CD4-positive, alpha-beta T cell (primary cell): Measurements from ENCODE around the gene NEK2. TPM values are rescaled to one million over a fixed set of nuclear protein-coding genes. Genes with fewer than 3 reads are reported as not detected.

Source experiments
- ATAC-seq: fragments of 200-7000 bp; cut with Tn5 transposase; one replicate; pipeline ENCODE4 v1.10.0; 2022; ENCODE audit warnings: mild to moderate bottlenecking; ENCODE audit not compliant: poor library complexity
- CTCF ChIA-PET: fragments of 350-600 bp; sonication (Branson Sonifier 250); formaldehyde crosslinking; loops from one replicate; lab custom pipeline; 2021; ENCODE audit warnings: antibody characterized with exemption, inconsistent platforms; lab: Charles Lee
- POLR2A ChIA-PET: fragments of 350-600 bp; sonication (Branson Sonifier 250); formaldehyde crosslinking; loops from one replicate; lab custom pipeline; 2021; ENCODE audit warnings: antibody characterized with exemption, inconsistent platforms; lab: Charles Lee
- DNase-seq, 14 experiments: peaks; one replicate each; pipeline ENCODE4 v3.0.0-alpha.2; 2013 to 2020; ENCODE audit warnings: mixed read lengths in 2 of 14
- H3K27ac ChIP-seq, 2 donors: one replicate each; pipeline versions ENCODE4 v1.5.1 to v1.7.0; 2013; ENCODE audit warnings: low read length in 2 of 2, low read depth in 1 of 2, mild to moderate bottlenecking in 1 of 2
- H3K27me3 ChIP-seq, 2 experiments: 1 replicate in 1 of 2; 2 replicates in 1 of 2; pipeline versions ENCODE4 v1.6.1 to v1.7.0; 2013; ENCODE audit warnings: low read length in 2 of 2, control low read depth in 1 of 2, mild to moderate bottlenecking in 1 of 2, moderate library complexity in 1 of 2; ENCODE audit not compliant: insufficient read depth in 2 of 2, control insufficient read depth in 1 of 2
- H3K36me3 ChIP-seq: one replicate; pipeline ENCODE4 v1.6.1; 2013; ENCODE audit warnings: low read length, control low read depth; ENCODE audit not compliant: insufficient read depth
- H3K4me1 ChIP-seq: one replicate; pipeline ENCODE4 v1.6.1; 2013; ENCODE audit warnings: low read length, control low read depth; ENCODE audit not compliant: insufficient read depth
- H3K4me3 ChIP-seq: one replicate; pipeline ENCODE4 v1.5.1; 2013; ENCODE audit warnings: mild to moderate bottlenecking, low read length, moderate library complexity
- H3K9me3 ChIP-seq, 2 experiments: 1 replicate in 1 of 2; 2 replicates in 1 of 2; pipeline versions ENCODE4 v1.6.1 to v1.7.0; 2013; ENCODE audit warnings: low read length in 2 of 2, mild to moderate bottlenecking in 2 of 2, control low read depth in 1 of 2, moderate library complexity in 1 of 2; ENCODE audit not compliant: control insufficient read depth in 1 of 2, insufficient read depth in 1 of 2
- H3K27ac Mint-ChIP-seq: one replicate; pipeline ENCODE4 v1.8.0; 2020; ENCODE audit warnings: mixed read lengths
- H3K27me3 Mint-ChIP-seq: one replicate; pipeline ENCODE4 v1.8.0; 2021; ENCODE audit warnings: mixed read lengths
- H3K36me3 Mint-ChIP-seq: one replicate; pipeline ENCODE4 v1.8.0; 2021; ENCODE audit warnings: low read depth, mixed read lengths
- H3K4me1 Mint-ChIP-seq: one replicate; pipeline ENCODE4 v1.8.0; 2021; ENCODE audit warnings: low read depth, mixed read lengths
- H3K4me3 Mint-ChIP-seq: one replicate; pipeline ENCODE4 v1.8.0; 2020; ENCODE audit warnings: mild to moderate bottlenecking, mixed read lengths
- H3K9me3 Mint-ChIP-seq: one replicate; pipeline ENCODE4 v1.8.0; 2020; ENCODE audit warnings: mixed read lengths
- intact Hi-C, 2 experiments: fragments of 100-400 bp; cut with DNase I in 1 of 2; cut with micrococcal nuclease in 1 of 2; formaldehyde crosslinking; loops; one replicate each; pipeline versions ENCODE4 v1.15.1 to v1.9.0; 2023 to 2025; cut with DNase I, micrococcal nuclease
- total RNA-seq, 174 experiments: library from RNA in 2 of 174; stranded (reverse) in 2 of 174; gene quantifications; one replicate each; pipeline ENCODE4 v1.2.3 and lab custom pipeline; 2021 to 2026
- TF ChIP-seq, protein P1 (sequence below): fragments of 200-600 bp; IDR thresholded peaks from one replicate; pipeline ENCODE4 v1.8.0; 2022; ENCODE audit warnings: antibody characterized with exemption, mild to moderate bottlenecking

Gene NEK2
- total RNA-seq, 2 experiments from 2014 or later: not detected

DNA sequence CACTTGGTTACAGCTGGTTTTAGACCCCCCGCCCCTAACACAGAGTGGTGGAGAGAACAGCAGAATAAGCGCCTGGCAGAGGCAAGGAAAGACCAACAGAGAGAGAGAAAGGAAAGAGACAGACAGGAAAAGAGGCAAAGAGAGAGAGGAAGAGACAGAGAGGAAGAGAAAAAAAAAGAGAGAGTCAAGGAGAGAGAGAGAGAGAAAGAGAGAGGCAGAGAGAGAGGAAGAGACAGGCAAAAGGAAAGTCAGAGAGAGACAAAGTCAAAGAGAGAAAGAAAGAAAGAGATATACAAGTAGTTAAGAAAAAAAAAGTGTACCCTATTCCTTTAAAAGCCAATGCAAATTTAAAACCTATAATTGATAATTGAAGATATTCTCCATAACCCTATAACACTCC is 13.0 kb upstream of the NEK2 start:
- Mint-ChIP-seq H3K4me3 (no peak overlapping the region), H3K27ac (no peak overlapping the region), H3K4me1 (peaks cover 9% of the 10 kb centered on the region), H3K36me3 (no peaks in the 10 kb centered on the region), H3K9me3 (no peaks in the 10 kb centered on the region), H3K27me3 (no peaks in the 10 kb centered on the region)
- no peaks in the 10 kb centered on the region for H3K36me3 ChIP-seq
- no peak overlapping the region for H3K27ac ChIP-seq
- peaks cover 12% of the 10 kb centered on the region for H3K4me1 ChIP-seq
- no peak for ATAC-seq
- ChIA-PET CTCF (no interaction called here), POLR2A (no interaction called here)
- intact Hi-C loops: no loop called here
- no peak for DNase-seq
- H3K4me3 ChIP-seq: no peak overlapping the region
- H3K9me3 ChIP-seq: no peaks in the 10 kb centered on the region
- H3K27me3 ChIP-seq: no peaks in the 10 kb centered on the region
- TF ChIP-seq, protein P1, sequence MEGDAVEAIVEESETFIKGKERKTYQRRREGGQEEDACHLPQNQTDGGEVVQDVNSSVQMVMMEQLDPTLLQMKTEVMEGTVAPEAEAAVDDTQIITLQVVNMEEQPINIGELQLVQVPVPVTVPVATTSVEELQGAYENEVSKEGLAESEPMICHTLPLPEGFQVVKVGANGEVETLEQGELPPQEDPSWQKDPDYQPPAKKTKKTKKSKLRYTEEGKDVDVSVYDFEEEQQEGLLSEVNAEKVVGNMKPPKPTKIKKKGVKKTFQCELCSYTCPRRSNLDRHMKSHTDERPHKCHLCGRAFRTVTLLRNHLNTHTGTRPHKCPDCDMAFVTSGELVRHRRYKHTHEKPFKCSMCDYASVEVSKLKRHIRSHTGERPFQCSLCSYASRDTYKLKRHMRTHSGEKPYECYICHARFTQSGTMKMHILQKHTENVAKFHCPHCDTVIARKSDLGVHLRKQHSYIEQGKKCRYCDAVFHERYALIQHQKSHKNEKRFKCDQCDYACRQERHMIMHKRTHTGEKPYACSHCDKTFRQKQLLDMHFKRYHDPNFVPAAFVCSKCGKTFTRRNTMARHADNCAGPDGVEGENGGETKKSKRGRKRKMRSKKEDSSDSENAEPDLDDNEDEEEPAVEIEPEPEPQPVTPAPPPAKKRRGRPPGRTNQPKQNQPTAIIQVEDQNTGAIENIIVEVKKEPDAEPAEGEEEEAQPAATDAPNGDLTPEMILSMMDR: no peak

DNA sequence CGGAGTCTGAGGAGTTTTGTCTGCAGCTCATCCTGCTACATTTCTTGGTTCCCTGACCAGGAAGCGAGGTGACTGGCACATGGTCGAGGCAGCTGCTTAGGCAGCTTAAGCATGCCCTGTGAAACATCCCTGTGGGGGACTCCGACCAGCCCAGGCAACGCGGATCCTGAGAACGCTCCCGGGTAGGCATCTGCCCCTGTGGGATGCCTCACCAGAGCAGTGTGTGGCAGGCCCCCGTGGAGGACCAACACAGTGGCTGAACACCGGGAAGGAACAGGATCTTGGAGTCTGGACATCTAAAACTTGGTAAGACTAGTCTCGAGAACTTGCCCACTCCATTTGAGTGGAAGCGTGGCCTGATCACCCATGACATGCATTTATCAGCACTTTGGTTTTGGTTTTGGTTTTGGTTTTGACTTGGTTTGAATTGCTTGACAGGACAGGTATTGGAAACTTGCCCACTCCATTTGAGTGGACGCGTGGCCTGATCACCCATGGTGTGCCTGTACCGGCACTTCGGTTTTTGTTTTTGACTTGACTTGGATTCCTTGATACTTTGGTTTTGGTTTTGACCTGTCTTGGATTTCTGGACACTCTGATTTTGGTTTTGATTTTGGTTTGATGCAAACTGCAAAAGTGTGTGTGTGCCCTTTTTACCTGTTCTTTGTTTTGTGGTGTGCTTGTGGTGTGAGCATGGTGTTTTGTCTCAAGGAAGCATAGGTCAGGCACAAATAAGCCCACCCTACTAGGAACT is 12.2 kb upstream of the NEK2 start:
- peak overlapping the region; percentile 6 for H3K4me3 Mint-ChIP-seq
- intact Hi-C loops: no loop called here
- H3K9me3 Mint-ChIP-seq: no peaks in the 10 kb centered on the region
- no peak overlapping the region for H3K27ac ChIP-seq
- H3K4me3 ChIP-seq: no peak overlapping the region
- no peaks in the 10 kb centered on the region for H3K9me3 ChIP-seq
- TF ChIP-seq, protein P1: no peak
- H3K27ac Mint-ChIP-seq: no peak overlapping the region
- no peaks in the 10 kb centered on the region for H3K36me3 ChIP-seq
- H3K27me3 Mint-ChIP-seq: no peaks in the 10 kb centered on the region
- POLR2A ChIA-PET: no interaction called here
- CTCF ChIA-PET: no interaction called here
- DNase-seq: peak in 1 of 14 experiments; percentile 54
- ATAC-seq: no peak
- peaks cover 9% of the 10 kb centered on the region for H3K4me1 Mint-ChIP-seq
- H3K27me3 ChIP-seq: no peaks in the 10 kb centered on the region
- H3K36me3 Mint-ChIP-seq: no peaks in the 10 kb centered on the region
- peaks cover 12% of the 10 kb centered on the region for H3K4me1 ChIP-seq

DNA sequence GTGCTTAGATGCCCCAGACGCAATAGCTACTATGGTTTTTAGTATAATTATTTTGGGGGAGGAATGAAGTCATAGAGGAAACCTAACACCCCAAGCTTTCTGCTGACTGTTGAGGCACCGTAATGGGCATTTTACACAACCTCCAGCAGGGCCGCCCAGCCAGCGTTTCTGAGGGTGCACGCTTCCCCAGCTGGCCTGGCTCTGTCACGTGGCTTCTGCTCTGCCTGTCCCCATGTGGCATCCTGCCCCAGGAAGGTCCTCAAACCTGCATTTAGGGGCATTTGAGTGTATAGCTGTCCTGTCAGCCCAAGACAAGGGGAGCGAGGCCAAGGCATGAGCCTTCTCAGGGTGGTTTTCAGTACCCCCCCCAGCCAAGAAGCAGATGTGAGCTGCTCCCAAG is 10.4 kb upstream of the NEK2 start:
- TF ChIP-seq, protein P1: no peak
- DNase-seq: no peak
- ATAC-seq: no peak
- Histone ChIP-seq H3K27ac (no peak overlapping the region), H3K27me3 (no peaks in the 10 kb centered on the region), H3K36me3 (no peaks in the 10 kb centered on the region), H3K4me1 (peaks cover 19% of the 10 kb centered on the region), H3K4me3 (no peak overlapping the region), H3K9me3 (no peaks in the 10 kb centered on the region)
- ChIA-PET POLR2A (no interaction called here), CTCF (interaction anchor here (0.9 to 4.4 kb wide), 2 partner anchors 13 to 770 kb away, joined by 3 to 17 read pairs; no protein-coding TSS in a partner anchor)
- Mint-ChIP-seq H3K27me3 (no peaks in the 10 kb centered on the region), H3K36me3 (no peaks in the 10 kb centered on the region), H3K4me1 (peaks cover 15% of the 10 kb centered on the region), H3K4me3 (no peak overlapping the region), H3K9me3 (no peaks in the 10 kb centered on the region), H3K27ac (no peak overlapping the region)
- intact Hi-C loops: no loop called here
